Measurements from ENCODE around the gene SLC38A10. TPM values are rescaled to one million over a fixed set of nuclear protein-coding genes. Genes with fewer than 3 reads are reported as not detected.

The SLC38A10 gene
- total RNA-seq, 4 donors from 2014 or later = 24.5 to 56.5 (median 28.8) TPM

GRCh38 chr17:81324177-81324850 is 29.2 kb upstream of the SLC38A10 start:
- H3K4me3 ChIP-seq = no peak overlapping the region
- peak overlapping the region; percentile 90 to 98 (median 96) for H3K27ac ChIP-seq
- intact Hi-C loops (cut with DNase I; ENCODE audit: low total_unique reads) = loop anchor here (2.0 to 10.0 kb wide), 2 partner anchors 30 to 600 kb away; partner anchors contain the start of genes MAFG and SLC38A10
- H3K27me3 ChIP-seq = no peaks in the 10 kb centered on the region
- TF ChIP-seq, protein P1, sequence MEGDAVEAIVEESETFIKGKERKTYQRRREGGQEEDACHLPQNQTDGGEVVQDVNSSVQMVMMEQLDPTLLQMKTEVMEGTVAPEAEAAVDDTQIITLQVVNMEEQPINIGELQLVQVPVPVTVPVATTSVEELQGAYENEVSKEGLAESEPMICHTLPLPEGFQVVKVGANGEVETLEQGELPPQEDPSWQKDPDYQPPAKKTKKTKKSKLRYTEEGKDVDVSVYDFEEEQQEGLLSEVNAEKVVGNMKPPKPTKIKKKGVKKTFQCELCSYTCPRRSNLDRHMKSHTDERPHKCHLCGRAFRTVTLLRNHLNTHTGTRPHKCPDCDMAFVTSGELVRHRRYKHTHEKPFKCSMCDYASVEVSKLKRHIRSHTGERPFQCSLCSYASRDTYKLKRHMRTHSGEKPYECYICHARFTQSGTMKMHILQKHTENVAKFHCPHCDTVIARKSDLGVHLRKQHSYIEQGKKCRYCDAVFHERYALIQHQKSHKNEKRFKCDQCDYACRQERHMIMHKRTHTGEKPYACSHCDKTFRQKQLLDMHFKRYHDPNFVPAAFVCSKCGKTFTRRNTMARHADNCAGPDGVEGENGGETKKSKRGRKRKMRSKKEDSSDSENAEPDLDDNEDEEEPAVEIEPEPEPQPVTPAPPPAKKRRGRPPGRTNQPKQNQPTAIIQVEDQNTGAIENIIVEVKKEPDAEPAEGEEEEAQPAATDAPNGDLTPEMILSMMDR (IDR thresholded peaks at IDR 0.05 in 4 of 5, conservative IDR thresholded peaks at IDR 0.05 in 1 of 5) = no peak
- TF ChIP-seq POLR2A (IDR thresholded peaks at IDR 0.05) = no peak
- in situ Hi-C loops (cut with MboI; ENCODE audit: low sequenced_read_pairs in 4 of 4) = no loop called here
- H3K4me1 ChIP-seq = peaks cover 41 to 45% of the 10 kb centered on the region in 2 donors
- no peak for DNase-seq
- no peaks in the 10 kb centered on the region for H3K36me3 ChIP-seq
- no peaks in the 10 kb centered on the region for H3K9me3 ChIP-seq
- no peak for ATAC-seq

GRCh38 chr17:81323411-81323868 is 28.3 kb upstream of the SLC38A10 start:
- no peak for DNase-seq
- no peak overlapping the region for H3K27ac ChIP-seq
- peaks cover 32 to 36% of the 10 kb centered on the region in 2 donors for H3K4me1 ChIP-seq
- no peaks in the 10 kb centered on the region for H3K36me3 ChIP-seq
- ATAC-seq = no peak
- no peaks in the 10 kb centered on the region for H3K27me3 ChIP-seq
- in situ Hi-C loops (cut with MboI; ENCODE audit: low sequenced_read_pairs in 4 of 4) = no loop called here
- no peaks in the 10 kb centered on the region for H3K9me3 ChIP-seq
- no peak for TF ChIP-seq POLR2A (IDR thresholded peaks at IDR 0.05)
- TF ChIP-seq, protein P1 (IDR thresholded peaks at IDR 0.05 in 4 of 5, conservative IDR thresholded peaks at IDR 0.05 in 1 of 5) = no peak
- H3K4me3 ChIP-seq = no peak overlapping the region
- intact Hi-C loops (cut with DNase I; ENCODE audit: low total_unique reads) = loop anchor here (10.0 kb wide), 1 partner anchor 601 kb away; the partner anchor contains the start of gene MAFG

DNA sequence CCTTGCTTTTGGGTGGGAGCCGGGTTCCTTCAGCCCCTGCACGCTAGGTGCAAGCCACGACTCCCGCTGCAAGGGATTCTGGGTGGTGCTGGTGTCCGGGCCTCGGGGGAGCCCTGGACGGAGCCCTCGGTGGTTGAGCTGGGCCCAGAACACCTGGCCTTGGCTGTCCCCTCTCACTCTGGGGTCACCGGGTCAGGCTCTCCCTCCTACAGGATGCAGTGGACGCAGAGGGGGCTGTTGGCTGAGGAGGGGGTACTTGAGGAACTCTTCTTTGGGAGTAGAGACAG is 27.9 kb upstream of the SLC38A10 start:
- H3K36me3 ChIP-seq = no peaks in the 10 kb centered on the region
- no peak overlapping the region for H3K4me3 ChIP-seq
- ATAC-seq (no peak), DNase-seq (no peak)
- in situ Hi-C loops (cut with MboI; ENCODE audit: low sequenced_read_pairs in 4 of 4) = no loop called here
- no peak overlapping the region for H3K27ac ChIP-seq
- peaks cover 28 to 32% of the 10 kb centered on the region in 2 donors for H3K4me1 ChIP-seq
- no peaks in the 10 kb centered on the region for H3K27me3 ChIP-seq
- no peaks in the 10 kb centered on the region for H3K9me3 ChIP-seq
- no peak for TF ChIP-seq POLR2A (IDR thresholded peaks at IDR 0.05)
- TF ChIP-seq, protein P1 (IDR thresholded peaks at IDR 0.05 in 4 of 5, conservative IDR thresholded peaks at IDR 0.05 in 1 of 5) = no peak
- intact Hi-C loops (cut with DNase I; ENCODE audit: low total_unique reads) = loop anchor here (10.0 kb wide), 1 partner anchor 602 kb away; the partner anchor contains the start of gene MAFG

GRCh38 chr17:81322271-81323082 is 27.4 kb upstream of the SLC38A10 start:
- Histone ChIP-seq H3K4me3 (no peak overlapping the region), H3K36me3 (no peaks in the 10 kb centered on the region), H3K27ac (no peak overlapping the region), H3K9me3 (no peaks in the 10 kb centered on the region), H3K4me1 (peaks cover 23 to 27% of the 10 kb centered on the region in 2 donors), H3K27me3 (no peaks in the 10 kb centered on the region)
- TF ChIP-seq POLR2A (IDR thresholded peaks at IDR 0.05) = no peak
- TF ChIP-seq, protein P1 (IDR thresholded peaks at IDR 0.05 in 4 of 5, conservative IDR thresholded peaks at IDR 0.05 in 1 of 5) = peak in 2 of 5 experiments; percentile 12 to 36
- no peak for ATAC-seq
- no peak for DNase-seq
- intact Hi-C loops (cut with DNase I; ENCODE audit: low total_unique reads) = loop anchor here (10.0 kb wide), 1 partner anchor 602 kb away; the partner anchor contains the start of gene MAFG
- in situ Hi-C loops (cut with MboI; ENCODE audit: low sequenced_read_pairs in 4 of 4) = no loop called here
